Hepatocyte (in vitro differentiated cells): Measurements from ENCODE around the gene NDUFS6. TPM values are rescaled to one million over a fixed set of nuclear protein-coding genes. Genes with fewer than 3 reads are reported as not detected.

ENCODE experiments used
- DNase-seq: peaks from one replicate; pipeline ENCODE4 v3.0.0-alpha.2; 2016; ENCODE audit warnings: low spot score
- H2AFZ ChIP-seq: fragments of 200-600 bp; sonication (generic); 2 replicates; pipeline ENCODE4 v1.6.0; 2016; ENCODE audit warnings: antibody characterized with exemption, mild to moderate bottlenecking
- H3K27ac ChIP-seq: fragments of 200-600 bp; sonication (generic); 2 replicates; pipeline ENCODE4 v1.5.1; 2016; ENCODE audit warnings: mild to moderate bottlenecking
- H3K27me3 ChIP-seq: fragments of 200-600 bp; sonication (generic); 2 replicates; pipeline ENCODE4 v1.6.1; 2016
- H3K36me3 ChIP-seq: fragments of 200-600 bp; sonication (generic); replicated peaks from 2 replicates; pipeline ENCODE4 v1.5.1; 2016; ENCODE audit warnings: low read depth; ENCODE audit not compliant: insufficient read depth
- H3K4me1 ChIP-seq: fragments of 200-600 bp; sonication (generic); 2 replicates; pipeline ENCODE4 v1.5.1; 2016; ENCODE audit warnings: mild to moderate bottlenecking, moderate library complexity; ENCODE audit not compliant: insufficient read depth
- H3K4me2 ChIP-seq: fragments of 200-600 bp; sonication (generic); 2 replicates; pipeline ENCODE4 v1.6.0; 2016
- H3K4me3 ChIP-seq: fragments of 200-600 bp; sonication (generic); 2 replicates; pipeline ENCODE4 v1.5.1; 2016; ENCODE audit warnings: mild to moderate bottlenecking
- H3K79me2 ChIP-seq: fragments of 200-600 bp; sonication (generic); 2 replicates; pipeline ENCODE4 v1.6.0; 2017; ENCODE audit warnings: mild to moderate bottlenecking
- H3K9me2 ChIP-seq: fragments of 200-600 bp; sonication (generic); replicated peaks from 2 replicates; pipeline ENCODE4 v1.6.0; 2017; ENCODE audit warnings: mild to moderate bottlenecking; ENCODE audit not compliant: insufficient read depth
- H3K9me3 ChIP-seq: fragments of 200-600 bp; sonication (generic); 2 replicates; pipeline ENCODE4 v1.5.1; 2016; ENCODE audit warnings: low read depth, mild to moderate bottlenecking
- H4K20me1 ChIP-seq: fragments of 200-600 bp; sonication (generic); 2 replicates; pipeline ENCODE4 v1.6.0; 2016; ENCODE audit warnings: mild to moderate bottlenecking; ENCODE audit not compliant: insufficient read depth, poor library complexity, severe bottlenecking
- EZH2 ChIP-seq: fragments of 200-600 bp; sonication (generic); IDR thresholded peaks from 2 replicates; pipeline ENCODE4 v1.6.1; 2016; ENCODE audit warnings: antibody characterized with exemption, mild to moderate bottlenecking, borderline replicate concordance
- EZH2phosphoT487 ChIP-seq: fragments of 200-600 bp; sonication (generic); IDR thresholded peaks from one replicate; pipeline ENCODE4 v1.6.1; 2018; ENCODE audit warnings: antibody characterized with exemption, mild to moderate bottlenecking, low read depth, moderate library complexity; ENCODE audit not compliant: unreplicated experiment, severe bottlenecking
- WGBS: methylation state at CpG from one replicate; pipeline ENCODE4 v1.1.6; 2016; ENCODE audit warnings: low lambda C conversion rate; ENCODE audit errors: missing lambda C conversion rate; 5-methylcytosine and 5-hydroxymethylcytosine counted together
- polyA plus RNA-seq: library from polyadenylated mRNA; unstranded; fragments of >200 nt; fragmentation: Nextera tagmentation; extraction: Ambion mirVana; gene quantifications from 2 replicates; pipeline ENCODE4 v1.2.1, GENCODE V29; 2016
- total RNA-seq: library from RNA; depleted of rRNA; stranded (reverse); fragments of >200 nt; gene quantifications from 2 replicates; pipeline ENCODE4 v1.2.3, GENCODE V29; 2014
- TF ChIP-seq, protein P1 (sequence below): fragments of 200-600 bp; sonication (generic); IDR thresholded peaks from 2 replicates; pipeline ENCODE4 v1.5.1; 2016; ENCODE audit warnings: antibody characterized with exemption, mild to moderate bottlenecking; ENCODE audit not compliant: poor library complexity

NDUFS6 gene
- total and polyA plus RNA-seq, 2 experiments from 2014 or later, result 29.3 to 108 TPM

DNA sequence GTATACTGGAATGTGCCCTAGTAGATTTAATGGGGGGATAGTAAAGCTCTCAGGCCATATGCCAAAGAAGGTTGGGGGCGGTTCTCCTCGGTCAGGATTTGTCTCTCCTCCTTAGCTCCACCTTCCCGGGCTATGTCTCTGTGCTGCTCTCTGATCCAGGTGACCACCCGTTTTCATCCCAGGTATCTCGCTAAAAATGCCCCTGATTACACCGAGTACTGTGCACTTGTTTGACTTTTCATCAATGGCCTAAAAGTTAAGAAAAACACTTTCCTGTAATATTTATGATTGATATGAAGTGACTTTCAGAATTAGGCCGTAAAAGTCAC, 724 bp downstream of the NDUFS6 start:
- WGBS, result 10% methylated on average over 7 of the region's 7 CpGs
- Histone ChIP-seq H3K27ac (peak overlapping the region; percentile 83), H3K27me3 (no peaks in the 10 kb centered on the region)

DNA sequence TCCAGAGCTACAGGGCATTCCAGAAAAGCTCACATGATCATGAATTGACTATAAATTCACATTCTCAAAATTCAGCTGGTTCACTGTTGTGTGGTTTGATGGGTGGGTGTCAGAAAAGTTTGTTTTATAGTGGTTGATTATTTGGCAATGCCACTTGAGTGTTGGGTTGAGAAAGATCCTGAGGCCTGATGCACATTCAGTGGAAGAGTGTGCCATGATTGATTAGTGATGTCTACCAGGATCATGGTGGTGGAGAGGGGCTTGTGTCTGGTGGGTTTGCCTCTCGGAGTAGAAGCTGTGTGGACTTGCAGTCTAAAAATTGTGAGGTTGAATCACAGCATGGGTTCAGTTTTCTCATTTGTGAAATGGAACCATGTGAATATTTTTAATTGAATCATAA, 2.0 kb downstream of the NDUFS6 start:
- H3K27me3 ChIP-seq, result no peaks in the 10 kb centered on the region
- no peak overlapping the region for H3K4me2 ChIP-seq
- TF ChIP-seq EZH2phosphoT487 (no peak), EZH2 (no peak)
- TF ChIP-seq, protein P1, sequence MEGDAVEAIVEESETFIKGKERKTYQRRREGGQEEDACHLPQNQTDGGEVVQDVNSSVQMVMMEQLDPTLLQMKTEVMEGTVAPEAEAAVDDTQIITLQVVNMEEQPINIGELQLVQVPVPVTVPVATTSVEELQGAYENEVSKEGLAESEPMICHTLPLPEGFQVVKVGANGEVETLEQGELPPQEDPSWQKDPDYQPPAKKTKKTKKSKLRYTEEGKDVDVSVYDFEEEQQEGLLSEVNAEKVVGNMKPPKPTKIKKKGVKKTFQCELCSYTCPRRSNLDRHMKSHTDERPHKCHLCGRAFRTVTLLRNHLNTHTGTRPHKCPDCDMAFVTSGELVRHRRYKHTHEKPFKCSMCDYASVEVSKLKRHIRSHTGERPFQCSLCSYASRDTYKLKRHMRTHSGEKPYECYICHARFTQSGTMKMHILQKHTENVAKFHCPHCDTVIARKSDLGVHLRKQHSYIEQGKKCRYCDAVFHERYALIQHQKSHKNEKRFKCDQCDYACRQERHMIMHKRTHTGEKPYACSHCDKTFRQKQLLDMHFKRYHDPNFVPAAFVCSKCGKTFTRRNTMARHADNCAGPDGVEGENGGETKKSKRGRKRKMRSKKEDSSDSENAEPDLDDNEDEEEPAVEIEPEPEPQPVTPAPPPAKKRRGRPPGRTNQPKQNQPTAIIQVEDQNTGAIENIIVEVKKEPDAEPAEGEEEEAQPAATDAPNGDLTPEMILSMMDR, result no peak
- peaks cover 14% of the 10 kb centered on the region for H3K4me1 ChIP-seq
- 94% methylated on average over 1 of the region's 1 CpG for WGBS
- H2AFZ ChIP-seq, result no peak overlapping the region
- H3K79me2 ChIP-seq, result peaks cover 50% of the 10 kb centered on the region
- H3K9me3 ChIP-seq, result no peaks in the 10 kb centered on the region
- DNase-seq, result no peak
- H3K36me3 ChIP-seq, result no peaks in the 10 kb centered on the region
- no peak overlapping the region for H3K4me3 ChIP-seq
- peaks cover under 1% of the 10 kb centered on the region for H4K20me1 ChIP-seq
- H3K27ac ChIP-seq, result no peak overlapping the region
- H3K9me2 ChIP-seq, result no peaks in the 10 kb centered on the region

More for the DNA sequence above, 724 bp downstream of the NDUFS6 start:
- peaks cover 55% of the 10 kb centered on the region for H3K79me2 ChIP-seq
- H3K4me2 ChIP-seq, result peak overlapping the region; percentile 96
- H3K4me1 ChIP-seq, result peaks cover 14% of the 10 kb centered on the region
- TF ChIP-seq, protein P1, result no peak
- TF ChIP-seq EZH2phosphoT487 (no peak), EZH2 (no peak)
- peak overlapping the region; percentile 92 for H3K4me3 ChIP-seq
- peak overlapping the region; percentile 64 for H2AFZ ChIP-seq
- H3K9me3 ChIP-seq, result no peaks in the 10 kb centered on the region
- peak; percentile 37 for DNase-seq
- no peaks in the 10 kb centered on the region for H3K9me2 ChIP-seq
- no peaks in the 10 kb centered on the region for H4K20me1 ChIP-seq
- H3K36me3 ChIP-seq, result no peaks in the 10 kb centered on the region

DNA sequence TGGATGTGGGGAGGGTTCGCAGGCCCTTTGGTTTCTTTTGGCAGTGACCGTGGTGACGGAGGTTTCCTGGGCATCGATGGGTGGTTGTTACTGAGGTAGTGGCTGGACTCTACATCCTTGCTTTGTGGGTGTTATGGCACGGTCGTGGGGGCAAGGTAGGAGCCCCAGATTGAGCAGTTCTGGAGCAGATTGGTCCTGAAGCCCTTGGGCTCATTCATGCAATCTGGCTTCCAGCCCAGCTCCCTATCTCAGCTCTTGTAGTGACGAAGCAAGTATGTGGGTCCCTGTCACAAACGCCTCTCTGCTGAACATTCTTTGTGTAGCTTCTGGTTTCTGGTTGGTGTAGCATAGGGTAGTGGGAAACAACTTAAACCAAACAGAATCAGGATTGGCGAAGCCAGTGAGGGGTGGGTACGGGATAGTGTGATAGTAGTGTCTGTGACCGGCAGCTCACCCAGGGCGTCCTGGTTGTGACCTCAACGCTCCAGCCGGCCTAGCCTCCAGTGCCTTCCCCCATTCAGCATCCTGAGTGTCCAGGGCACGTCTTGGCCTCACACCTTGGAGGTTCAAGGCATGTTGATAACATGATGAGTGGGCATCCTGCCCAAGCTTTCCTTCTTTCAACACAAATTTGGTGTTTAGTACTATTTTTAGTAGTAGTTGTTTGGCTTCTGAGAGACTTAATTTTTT, 2.9 kb downstream of the NDUFS6 start:
- TF ChIP-seq EZH2 (no peak), EZH2phosphoT487 (no peak)
- TF ChIP-seq, protein P1, result no peak
- no peaks in the 10 kb centered on the region for H3K27me3 ChIP-seq
- WGBS, result 95% methylated on average over 15 of the region's 15 CpGs
- no peak overlapping the region for H2AFZ ChIP-seq
- no peak overlapping the region for H3K4me2 ChIP-seq
- peaks cover 2% of the 10 kb centered on the region for H4K20me1 ChIP-seq
- no peak overlapping the region for H3K4me3 ChIP-seq
- DNase-seq, result no peak
- H3K36me3 ChIP-seq, result no peaks in the 10 kb centered on the region
- H3K9me3 ChIP-seq, result no peaks in the 10 kb centered on the region
- peaks cover 49% of the 10 kb centered on the region for H3K79me2 ChIP-seq
- no peak overlapping the region for H3K27ac ChIP-seq
- no peaks in the 10 kb centered on the region for H3K9me2 ChIP-seq
- peaks cover 7% of the 10 kb centered on the region for H3K4me1 ChIP-seq
